ENCODE results near the gene MEX3C. TPM values are rescaled to one million over a fixed set of nuclear protein-coding genes. Genes with fewer than 3 reads are reported as not detected.

The MEX3C gene
- total RNA-seq, 1 donor, result 42.5 TPM

DNA sequence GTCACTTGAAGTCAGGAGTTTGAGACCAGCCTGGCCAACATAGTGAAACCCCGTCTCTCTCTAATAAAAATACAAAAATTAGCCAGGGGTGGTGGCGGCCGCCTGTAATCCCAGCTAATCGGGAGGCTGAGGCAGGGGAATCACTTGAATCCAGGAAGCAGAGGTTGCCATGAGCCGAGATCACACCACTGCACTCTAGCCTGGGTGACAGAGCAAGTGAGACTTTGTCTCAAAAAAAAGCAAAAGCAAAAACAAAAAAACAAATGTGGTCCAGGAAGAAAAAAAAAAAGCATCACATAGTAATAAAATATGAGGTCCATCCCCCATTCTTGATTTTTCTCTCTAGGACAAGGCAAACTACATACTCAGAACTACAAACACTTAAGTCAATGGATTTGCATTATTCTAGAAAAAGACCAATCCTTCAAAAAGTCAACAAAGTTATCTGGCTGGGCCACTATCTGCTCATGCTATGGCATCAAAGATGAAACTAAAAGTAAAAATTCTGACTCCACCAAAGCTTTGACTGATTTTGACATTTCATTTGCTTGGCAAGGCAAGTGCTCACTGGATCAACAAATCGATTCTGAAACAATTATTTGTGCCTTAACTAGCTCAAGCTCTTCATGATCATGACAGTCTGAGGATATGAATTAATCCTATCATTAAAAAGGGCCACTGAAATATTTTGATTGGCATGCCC, 28.4 kb downstream of the MEX3C start:
- no peak overlapping the region for H3K4me3 ChIP-seq (ENCODE audit: low read depth, low read length)
- no peak for DNase-seq (ENCODE audit: low read depth)
- TF ChIP-seq, protein P1, sequence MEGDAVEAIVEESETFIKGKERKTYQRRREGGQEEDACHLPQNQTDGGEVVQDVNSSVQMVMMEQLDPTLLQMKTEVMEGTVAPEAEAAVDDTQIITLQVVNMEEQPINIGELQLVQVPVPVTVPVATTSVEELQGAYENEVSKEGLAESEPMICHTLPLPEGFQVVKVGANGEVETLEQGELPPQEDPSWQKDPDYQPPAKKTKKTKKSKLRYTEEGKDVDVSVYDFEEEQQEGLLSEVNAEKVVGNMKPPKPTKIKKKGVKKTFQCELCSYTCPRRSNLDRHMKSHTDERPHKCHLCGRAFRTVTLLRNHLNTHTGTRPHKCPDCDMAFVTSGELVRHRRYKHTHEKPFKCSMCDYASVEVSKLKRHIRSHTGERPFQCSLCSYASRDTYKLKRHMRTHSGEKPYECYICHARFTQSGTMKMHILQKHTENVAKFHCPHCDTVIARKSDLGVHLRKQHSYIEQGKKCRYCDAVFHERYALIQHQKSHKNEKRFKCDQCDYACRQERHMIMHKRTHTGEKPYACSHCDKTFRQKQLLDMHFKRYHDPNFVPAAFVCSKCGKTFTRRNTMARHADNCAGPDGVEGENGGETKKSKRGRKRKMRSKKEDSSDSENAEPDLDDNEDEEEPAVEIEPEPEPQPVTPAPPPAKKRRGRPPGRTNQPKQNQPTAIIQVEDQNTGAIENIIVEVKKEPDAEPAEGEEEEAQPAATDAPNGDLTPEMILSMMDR (IDR thresholded peaks at IDR 0.05; ENCODE audit: insufficient read depth, low read length), result no peak

DNA sequence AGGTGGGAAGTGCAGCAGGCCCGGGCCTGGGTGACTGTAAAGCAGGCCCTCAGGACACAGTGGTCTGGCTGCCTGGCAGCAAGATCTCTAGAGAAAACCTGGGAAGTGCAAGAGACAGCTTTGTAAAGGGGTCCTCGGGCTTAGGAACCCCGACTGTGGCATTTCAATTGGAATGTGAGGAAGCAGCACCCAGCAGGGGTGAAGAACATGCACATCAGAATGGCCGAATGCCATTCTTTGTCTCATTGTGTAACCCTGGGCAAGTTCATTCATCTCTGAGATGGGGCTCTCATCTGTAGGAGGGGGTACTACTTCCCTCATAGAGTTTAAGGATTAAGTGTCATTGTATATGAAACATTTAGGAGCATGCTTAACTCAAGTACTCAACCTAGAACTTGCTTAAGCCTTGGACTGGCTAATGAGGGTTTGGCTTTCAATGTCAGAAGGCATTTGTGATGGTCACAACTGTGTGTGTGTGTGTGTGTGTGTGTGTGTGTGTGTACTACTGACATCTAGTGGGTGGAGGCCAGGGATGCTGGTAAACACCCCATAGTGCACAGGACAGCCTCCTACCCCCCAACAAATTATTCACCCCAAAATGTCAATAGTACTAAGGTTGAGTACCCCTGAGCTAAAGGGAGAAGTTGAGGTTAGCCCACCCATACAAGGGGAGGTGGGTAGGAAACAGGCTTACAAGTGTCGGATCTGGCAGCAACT, 29.3 kb downstream of the MEX3C start:
- DNase-seq (ENCODE audit: low read depth), result no peak
- TF ChIP-seq, protein P1 (IDR thresholded peaks at IDR 0.05; ENCODE audit: insufficient read depth, low read length), result no peak
- H3K4me3 ChIP-seq (ENCODE audit: low read depth, low read length), result no peak overlapping the region

DNA sequence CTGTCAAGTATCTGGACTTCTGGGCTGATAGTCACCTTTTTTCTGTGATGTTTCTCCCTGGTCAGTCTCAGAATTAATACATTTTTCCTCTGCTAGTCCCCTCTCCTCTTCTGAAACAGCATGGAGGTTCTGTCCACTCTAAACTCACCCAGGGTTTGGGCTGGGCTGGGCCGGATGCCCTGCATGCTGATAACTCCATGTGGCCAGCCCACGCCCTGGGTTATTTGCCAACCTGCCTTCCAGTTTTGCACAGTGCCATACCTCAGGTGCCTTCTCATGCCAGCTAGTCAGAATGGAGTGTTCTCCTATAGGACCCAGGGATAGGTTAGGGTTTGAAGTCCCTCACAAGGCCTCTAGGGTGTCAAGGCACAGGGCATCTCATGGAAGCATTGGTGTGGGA, 32.2 kb downstream of the MEX3C start:
- H3K4me3 ChIP-seq (ENCODE audit: low read depth, low read length), result no peak overlapping the region
- TF ChIP-seq, protein P1 (IDR thresholded peaks at IDR 0.05; ENCODE audit: insufficient read depth, low read length), result no peak
- no peak for DNase-seq (ENCODE audit: low read depth)

DNA sequence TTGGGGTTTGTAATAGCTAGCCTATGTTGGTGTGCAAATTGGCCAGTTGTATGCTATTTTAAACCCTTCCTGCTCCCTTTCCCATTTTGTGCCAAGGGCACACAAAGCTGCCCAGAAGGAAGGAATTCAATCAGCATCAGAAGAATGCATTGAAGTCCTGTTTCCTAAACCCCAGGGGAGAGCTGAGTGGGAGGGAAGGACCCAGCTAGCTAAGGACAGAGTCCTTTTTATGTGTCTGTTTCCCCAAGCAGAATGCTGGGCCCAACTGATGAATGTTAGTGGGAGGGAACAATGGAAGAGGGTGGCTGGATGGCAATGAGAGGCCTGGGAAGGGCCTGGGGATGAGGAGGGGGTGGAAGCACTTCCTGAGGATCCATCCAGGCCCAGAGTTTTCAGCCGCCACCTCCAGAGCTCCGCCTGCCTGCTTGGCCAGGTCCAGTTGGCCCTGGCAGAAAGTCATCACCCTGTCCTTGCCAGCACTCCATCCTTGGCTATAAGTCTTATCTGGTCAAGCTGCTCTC, 32.7 kb downstream of the MEX3C start:
- no peak overlapping the region for H3K4me3 ChIP-seq (ENCODE audit: low read depth, low read length)
- TF ChIP-seq, protein P1 (IDR thresholded peaks at IDR 0.05; ENCODE audit: insufficient read depth, low read length), result no peak
- no peak for DNase-seq (ENCODE audit: low read depth)

DNA sequence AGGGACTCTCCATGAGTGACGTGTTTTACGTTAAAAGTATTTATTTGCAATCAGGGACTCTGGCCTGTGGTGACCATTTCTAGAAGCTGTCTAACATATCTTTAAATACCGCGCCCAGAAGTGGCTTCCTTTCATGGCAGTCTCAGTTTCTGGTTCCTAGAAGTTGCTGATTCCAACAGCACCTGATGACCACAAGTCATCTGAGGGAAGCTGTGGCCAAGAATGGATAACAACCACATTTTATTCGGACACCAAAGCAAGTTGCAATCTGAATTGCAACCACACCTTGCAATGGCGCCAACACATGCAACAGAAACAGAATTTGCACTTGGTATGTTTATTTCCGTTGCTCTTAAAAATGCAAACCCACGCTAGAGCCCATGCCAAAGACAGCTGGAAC, 33.1 kb downstream of the MEX3C start:
- TF ChIP-seq, protein P1 (IDR thresholded peaks at IDR 0.05; ENCODE audit: insufficient read depth, low read length), result no peak
- DNase-seq (ENCODE audit: low read depth), result no peak
- H3K4me3 ChIP-seq (ENCODE audit: low read depth, low read length), result no peak overlapping the region

DNA sequence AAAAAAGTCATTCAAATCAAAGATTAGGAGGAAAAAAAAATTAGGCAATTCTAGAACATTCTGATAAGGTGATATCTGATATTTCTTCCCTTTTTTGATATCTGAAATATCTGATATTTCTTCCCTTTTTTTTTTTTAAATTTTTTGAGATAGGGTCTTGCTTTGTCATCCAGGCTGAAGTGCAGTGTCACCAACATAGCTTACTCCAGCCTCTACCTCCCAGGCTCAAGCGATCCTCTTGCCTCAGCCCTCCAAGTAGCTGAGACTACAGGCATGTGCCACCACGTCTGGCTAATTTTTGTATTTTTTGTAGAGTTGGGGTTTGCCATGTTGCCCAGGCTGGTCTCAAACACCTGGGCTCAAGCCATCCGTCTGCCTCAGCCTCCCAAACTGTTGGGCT, 33.9 kb downstream of the MEX3C start:
- TF ChIP-seq, protein P1 (IDR thresholded peaks at IDR 0.05; ENCODE audit: insufficient read depth, low read length), result no peak
- DNase-seq (ENCODE audit: low read depth), result no peak
- no peak overlapping the region for H3K4me3 ChIP-seq (ENCODE audit: low read depth, low read length)

Measured in fibroblast of the aortic adventitia (primary cell).